T-helper 1 cell (primary cell): ENCODE measurements around the gene SIM2.

Source experiments
- DNase-seq, 5 donors: peaks; one replicate each; pipeline ENCODE4 v3.0.0-alpha.2; 2012 to 2020

The SIM2 gene

GRCh38 chr21:36700971-36701755 lies 2.2 kb downstream of the SIM2 start:
- DNase-seq = no peak

- no peak for DNase-seq
These were observed 3.1 kb downstream of the SIM2 start for GRCh38 chr21:36701756-36702621.

- no peak for DNase-seq
These were observed 3.7 kb downstream of the SIM2 start for GRCh38 chr21:36702622-36702968.

GRCh38 chr21:36703123-36703522 lies 4.2 kb downstream of the SIM2 start:
- DNase-seq = no peak

- no peak for DNase-seq
These were observed 4.8 kb downstream of the SIM2 start for GRCh38 chr21:36703626-36704280.

- no peak for DNase-seq
These were observed 5.5 kb downstream of the SIM2 start for GRCh38 chr21:36704281-36704957.

- DNase-seq = no peak
These were observed 6.2 kb downstream of the SIM2 start for GRCh38 chr21:36704958-36705678.

- DNase-seq = no peak
These were observed 7.0 kb downstream of the SIM2 start for GRCh38 chr21:36705679-36706481.

GRCh38 chr21:36706482-36706852 lies 7.6 kb downstream of the SIM2 start:
- DNase-seq = no peak

GRCh38 chr21:36706951-36707762 lies 8.2 kb downstream of the SIM2 start:
- DNase-seq = no peak

GRCh38 chr21:36707763-36708285 lies 8.9 kb downstream of the SIM2 start:
- no peak for DNase-seq

GRCh38 chr21:36708286-36709029 lies 9.5 kb downstream of the SIM2 start:
- DNase-seq = no peak

GRCh38 chr21:36709030-36709867 lies 10.3 kb downstream of the SIM2 start:
- DNase-seq = no peak

- no peak for DNase-seq
These were observed 11.2 kb downstream of the SIM2 start for GRCh38 chr21:36709868-36710728.

GRCh38 chr21:36710729-36711048 lies 11.8 kb downstream of the SIM2 start:
- no peak for DNase-seq

GRCh38 chr21:36713746-36714145 lies 14.8 kb downstream of the SIM2 start:
- no peak for DNase-seq

GRCh38 chr21:36716387-36716786 lies 17.5 kb downstream of the SIM2 start:
- no peak for DNase-seq

- no peak for DNase-seq
These were observed 17.9 kb downstream of the SIM2 start for GRCh38 chr21:36716836-36717235.
